Left lung (tissue), 10 donors: ENCODE measurements around the gene HHAT. TPM values are rescaled to one million over a fixed set of nuclear protein-coding genes. Genes with fewer than 3 reads are reported as not detected.

Source experiments
- ATAC-seq: fragments of 200-7000 bp; cut with Tn5 transposase; one replicate; pipeline ENCODE4 v1.9.1; 2020; ENCODE audit warnings: moderate library complexity
- DNase-seq, 4 donors: peaks; one replicate each; pipeline ENCODE4 v3.0.0-alpha.2; 2013 to 2020
- H3K27ac ChIP-seq, 2 donors: fragments of 200-600 bp; sonication (generic) in 1 of 2; one replicate each; pipeline versions ENCODE4 v1.5.0 to v1.8.0; 2020 to 2021
- H3K27me3 ChIP-seq, 2 donors: fragments of 200-600 bp; sonication (generic) in 1 of 2; one replicate each; pipeline versions ENCODE4 v1.5.0 to v1.8.0; 2020 to 2021
- H3K36me3 ChIP-seq, 2 donors: fragments of 200-600 bp; sonication (generic) in 1 of 2; one replicate each; pipeline versions ENCODE4 v1.5.0 to v1.8.0; 2020 to 2021
- H3K4me1 ChIP-seq, 2 donors: fragments of 200-600 bp; one replicate each; pipeline ENCODE4 v1.8.0; 2021
- H3K4me3 ChIP-seq, 2 donors: fragments of 200-600 bp; sonication (generic) in 1 of 2; one replicate each; pipeline versions ENCODE4 v1.5.0 to v1.8.0; 2020 to 2021; ENCODE audit warnings: mild to moderate bottlenecking in 1 of 2
- H3K9me3 ChIP-seq, 2 donors: fragments of 200-600 bp; sonication (generic) in 1 of 2; one replicate each; pipeline versions ENCODE4 v1.5.0 to v1.8.0; 2020 to 2021
- intact Hi-C, 2 donors: fragments of 100-400 bp; cut with DNase I; formaldehyde crosslinking; loops; one replicate each; pipeline versions ENCODE4 v1.11.2 to v1.14.2; 2022
- polyA plus RNA-seq, 6 donors: library from polyadenylated mRNA; unstranded; fragments of 120-200 nt; gene quantifications; one replicate each; pipeline ENCODE4 v1.2.1, GENCODE V29; 2013; ENCODE audit not compliant: insufficient read length in 6 of 6
- total RNA-seq, 2 donors: library from RNA; stranded (reverse); fragmentation: NEBNext Ultra II Directional; extraction: Animal tissue kit (Norgen Biotek cat#: 25700); gene quantifications; one replicate each; pipeline ENCODE4 v1.2.1, GENCODE V29; 2021
- TF ChIP-seq, protein P1 (sequence below), 2 donors: fragments of 200-600 bp; sonication (generic) in 1 of 2; IDR thresholded peaks; one replicate each; pipeline versions ENCODE4 v1.5.0 to v1.8.0; 2021; ENCODE audit warnings: antibody characterized with exemption in 2 of 2
- donor health status: DM: no; HTN: yes; CAD: no.
- donor health status: DM: no; HTN: no; CAD: no.

HHAT gene
- total and polyA plus RNA-seq, 8 donors: 3.4 to 12.3 (median 10.8) TPM

DNA sequence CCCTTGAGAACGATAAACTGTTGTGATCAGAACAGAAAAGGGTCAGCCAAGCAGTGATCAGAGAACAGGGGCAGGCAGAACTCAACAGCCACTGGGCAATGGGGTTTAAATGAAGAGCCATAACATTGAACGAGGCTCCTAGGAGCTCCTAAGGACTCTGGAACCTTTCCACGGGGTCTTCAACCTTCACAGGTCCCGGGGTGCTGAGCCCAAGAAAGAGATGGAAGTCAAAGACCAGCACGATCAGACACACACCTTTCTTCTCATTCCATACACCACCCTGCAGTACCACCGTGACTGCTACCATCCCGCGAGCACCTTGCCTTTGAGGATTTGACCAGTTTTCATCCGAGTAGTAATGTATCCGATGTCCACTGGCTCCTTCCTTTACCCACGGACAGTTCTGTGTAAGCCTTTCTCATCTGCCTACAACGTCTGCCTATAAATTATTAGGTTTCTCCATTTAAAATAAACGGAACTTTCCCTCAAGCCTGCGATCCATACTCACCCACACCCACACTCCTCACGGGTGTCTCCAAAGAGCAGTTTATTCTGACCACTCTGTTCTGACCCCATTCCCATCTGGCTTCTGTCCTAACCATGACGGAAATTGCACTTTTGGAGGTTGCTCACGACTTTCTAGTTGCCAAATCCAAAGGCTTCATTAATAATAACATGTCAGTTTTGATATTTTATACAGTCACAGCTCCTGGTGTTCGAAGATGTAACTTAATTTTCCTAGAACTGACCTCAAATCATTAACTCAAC is 16.8 kb upstream of the HHAT start:
- no peak for DNase-seq
- intact Hi-C loops: loop anchor here in 1 of 2 donors (5.0 kb wide), 1 partner anchor 170 kb away; no protein-coding TSS in a partner anchor
- Histone ChIP-seq H3K27ac (peak overlapping the region; percentile 14 to 57), H3K4me3 (no peak overlapping the region), H3K9me3 (no peaks in the 10 kb centered on the region), H3K27me3 (peaks cover 0 to 18% of the 10 kb centered on the region in 2 donors), H3K36me3 (no peaks in the 10 kb centered on the region), H3K4me1 (peaks cover 5 to 10% of the 10 kb centered on the region in 2 donors)
- ATAC-seq: no peak
- TF ChIP-seq, protein P1, sequence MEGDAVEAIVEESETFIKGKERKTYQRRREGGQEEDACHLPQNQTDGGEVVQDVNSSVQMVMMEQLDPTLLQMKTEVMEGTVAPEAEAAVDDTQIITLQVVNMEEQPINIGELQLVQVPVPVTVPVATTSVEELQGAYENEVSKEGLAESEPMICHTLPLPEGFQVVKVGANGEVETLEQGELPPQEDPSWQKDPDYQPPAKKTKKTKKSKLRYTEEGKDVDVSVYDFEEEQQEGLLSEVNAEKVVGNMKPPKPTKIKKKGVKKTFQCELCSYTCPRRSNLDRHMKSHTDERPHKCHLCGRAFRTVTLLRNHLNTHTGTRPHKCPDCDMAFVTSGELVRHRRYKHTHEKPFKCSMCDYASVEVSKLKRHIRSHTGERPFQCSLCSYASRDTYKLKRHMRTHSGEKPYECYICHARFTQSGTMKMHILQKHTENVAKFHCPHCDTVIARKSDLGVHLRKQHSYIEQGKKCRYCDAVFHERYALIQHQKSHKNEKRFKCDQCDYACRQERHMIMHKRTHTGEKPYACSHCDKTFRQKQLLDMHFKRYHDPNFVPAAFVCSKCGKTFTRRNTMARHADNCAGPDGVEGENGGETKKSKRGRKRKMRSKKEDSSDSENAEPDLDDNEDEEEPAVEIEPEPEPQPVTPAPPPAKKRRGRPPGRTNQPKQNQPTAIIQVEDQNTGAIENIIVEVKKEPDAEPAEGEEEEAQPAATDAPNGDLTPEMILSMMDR (IDR thresholded peaks at IDR 0.05): no peak

DNA sequence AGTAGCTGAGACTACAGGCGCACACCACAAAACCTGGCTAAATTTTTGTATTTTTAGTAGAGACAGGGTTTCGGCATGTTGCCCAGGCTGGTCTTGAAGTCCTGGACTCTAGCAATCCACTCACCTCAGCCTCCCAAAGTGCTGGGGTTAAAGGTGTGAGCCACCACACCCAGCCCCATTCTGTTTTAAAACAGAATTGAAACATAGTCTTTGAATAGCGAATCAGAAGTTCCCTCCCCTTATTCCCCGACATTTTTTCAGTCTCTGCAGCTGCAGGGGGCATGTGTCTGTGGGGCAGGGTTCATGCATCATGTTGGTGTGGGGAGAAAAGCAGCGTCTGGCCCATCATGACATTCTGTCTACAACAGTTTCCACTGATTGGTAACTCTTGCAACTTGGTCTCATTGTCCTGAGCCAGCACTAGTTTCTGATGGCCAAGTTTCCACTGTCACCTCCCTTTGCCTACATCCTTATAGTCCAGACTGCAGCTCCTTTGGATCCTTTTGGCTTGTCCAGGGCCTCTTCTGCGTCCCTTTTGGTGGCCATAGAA is 15.6 kb upstream of the HHAT start:
- no peaks in the 10 kb centered on the region for H3K36me3 ChIP-seq
- H3K4me1 ChIP-seq: peaks cover 5 to 10% of the 10 kb centered on the region in 2 donors
- H3K4me3 ChIP-seq: no peak overlapping the region
- no peaks in the 10 kb centered on the region for H3K9me3 ChIP-seq
- no peak for ATAC-seq
- intact Hi-C loops: loop anchor here in 1 of 2 donors (5.0 kb wide), 1 partner anchor 171 kb away; no protein-coding TSS in a partner anchor
- H3K27ac ChIP-seq: no peak overlapping the region
- TF ChIP-seq, protein P1 (IDR thresholded peaks at IDR 0.05): no peak
- no peak for DNase-seq
- H3K27me3 ChIP-seq: peaks cover 0 to 18% of the 10 kb centered on the region in 2 donors

DNA sequence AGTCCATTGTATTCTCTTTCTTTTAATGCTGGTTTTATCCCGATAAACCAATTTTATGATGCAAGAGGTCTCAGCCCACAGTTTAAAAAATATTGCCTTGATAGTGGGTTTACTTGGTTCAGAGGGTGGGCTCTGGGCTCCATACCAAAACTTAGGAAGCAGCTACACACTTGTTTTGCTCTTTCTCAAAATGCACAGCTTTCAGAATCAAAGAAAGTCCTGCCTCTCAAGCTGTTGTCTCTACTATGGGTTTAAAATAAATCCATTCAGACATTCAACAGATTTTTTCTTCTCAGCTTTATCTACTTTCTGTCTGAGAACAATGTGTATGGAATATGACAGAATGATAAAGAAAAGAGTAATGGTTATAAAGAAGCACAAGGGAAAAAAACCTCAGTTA is 14.8 kb upstream of the HHAT start:
- ATAC-seq (no peak), DNase-seq (no peak)
- TF ChIP-seq, protein P1 (IDR thresholded peaks at IDR 0.05): no peak
- no peak overlapping the region for H3K4me3 ChIP-seq
- H3K9me3 ChIP-seq: no peaks in the 10 kb centered on the region
- peaks cover 5 to 10% of the 10 kb centered on the region in 2 donors for H3K4me1 ChIP-seq
- H3K36me3 ChIP-seq: no peaks in the 10 kb centered on the region
- intact Hi-C loops: loop anchor here in 1 of 2 donors (5.0 kb wide), 1 partner anchor 172 kb away; no protein-coding TSS in a partner anchor
- H3K27me3 ChIP-seq: peaks cover 0 to 18% of the 10 kb centered on the region in 2 donors
- H3K27ac ChIP-seq: no peak overlapping the region

DNA sequence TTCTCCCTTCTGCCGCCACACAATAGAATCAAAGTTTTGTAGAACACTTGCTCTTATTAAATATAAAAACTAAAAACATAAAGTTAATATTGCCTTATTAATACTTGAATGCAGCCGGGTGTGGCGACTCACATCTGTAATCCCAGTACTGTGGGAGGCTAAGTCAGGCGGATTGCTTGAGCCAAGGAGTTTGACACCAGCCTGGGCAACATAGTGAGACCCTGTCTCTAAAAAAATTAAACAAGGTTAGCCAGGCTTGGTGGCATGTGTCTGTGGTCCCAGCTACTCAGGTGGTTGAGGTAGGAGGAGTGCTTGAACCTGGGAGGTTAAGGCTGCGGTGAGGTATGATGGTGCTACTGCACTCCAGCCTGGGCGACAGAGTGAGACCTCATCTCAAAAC is 13.2 kb upstream of the HHAT start:
- intact Hi-C loops: no loop called here
- H3K4me3 ChIP-seq: no peak overlapping the region
- H3K4me1 ChIP-seq: peaks cover 5 to 10% of the 10 kb centered on the region in 2 donors
- DNase-seq: no peak
- ATAC-seq: no peak
- no peak overlapping the region for H3K27ac ChIP-seq
- TF ChIP-seq, protein P1 (IDR thresholded peaks at IDR 0.05): no peak
- no peaks in the 10 kb centered on the region for H3K9me3 ChIP-seq
- H3K36me3 ChIP-seq: no peaks in the 10 kb centered on the region
- H3K27me3 ChIP-seq: peaks cover 0 to 18% of the 10 kb centered on the region in 2 donors

DNA sequence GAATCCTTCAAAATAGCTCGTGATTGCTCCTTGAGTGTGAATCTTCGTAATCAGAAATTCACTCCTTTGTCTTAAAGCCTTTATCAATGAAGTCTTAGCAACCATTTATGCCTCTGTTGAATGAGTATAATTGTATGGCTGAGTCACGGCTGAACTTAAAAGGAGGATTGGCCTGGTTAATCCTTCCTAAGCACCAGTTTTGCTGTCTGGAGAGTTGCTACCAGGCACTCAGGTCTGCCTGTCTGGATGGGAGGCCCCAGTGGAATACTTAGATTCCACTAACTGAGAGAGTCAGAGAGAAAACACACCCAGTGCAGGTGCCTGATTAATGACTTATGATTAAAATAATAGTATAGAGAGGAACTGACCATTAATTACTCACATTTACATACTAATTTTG is 7.6 kb upstream of the HHAT start:
- ATAC-seq (no peak), DNase-seq (no peak)
- H3K27me3 ChIP-seq: no peaks in the 10 kb centered on the region
- intact Hi-C loops: no loop called here
- TF ChIP-seq, protein P1 (IDR thresholded peaks at IDR 0.05): no peak
- H3K27ac ChIP-seq: no peak overlapping the region
- H3K4me1 ChIP-seq: no peaks in the 10 kb centered on the region
- H3K36me3 ChIP-seq: no peaks in the 10 kb centered on the region
- no peak overlapping the region for H3K4me3 ChIP-seq
- H3K9me3 ChIP-seq: no peaks in the 10 kb centered on the region
